Measurements from ENCODE around the gene ITGB3. TPM values are rescaled to one million over a fixed set of nuclear protein-coding genes. Genes with fewer than 3 reads are reported as not detected.

Gene ITGB3
- total RNA-seq, 1 experiment from 2014 or later = not detected

DNA sequence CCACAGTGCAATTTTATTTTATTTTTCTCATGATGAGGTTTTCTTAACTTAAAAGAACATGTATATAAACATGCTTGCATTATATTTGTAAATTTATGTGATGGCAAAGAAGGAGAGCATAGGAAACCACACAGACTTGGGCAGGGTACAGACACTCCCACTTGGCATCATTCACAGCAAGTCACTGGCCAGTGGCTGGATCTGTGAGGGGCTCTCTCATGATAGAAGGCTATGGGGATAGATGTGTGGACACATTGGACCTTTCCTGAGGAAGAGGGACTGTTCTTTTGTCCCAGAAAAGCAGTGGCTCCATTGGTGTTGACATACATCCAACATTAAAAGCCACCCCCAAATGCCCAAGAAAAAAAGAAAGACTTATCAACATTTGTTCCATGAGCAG, 57.8 kb downstream of the ITGB3 start (continued):
- TF ChIP-seq, protein P1, sequence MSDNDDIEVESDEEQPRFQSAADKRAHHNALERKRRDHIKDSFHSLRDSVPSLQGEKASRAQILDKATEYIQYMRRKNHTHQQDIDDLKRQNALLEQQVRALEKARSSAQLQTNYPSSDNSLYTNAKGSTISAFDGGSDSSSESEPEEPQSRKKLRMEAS (IDR thresholded peaks at IDR 0.05) = no peak

DNA sequence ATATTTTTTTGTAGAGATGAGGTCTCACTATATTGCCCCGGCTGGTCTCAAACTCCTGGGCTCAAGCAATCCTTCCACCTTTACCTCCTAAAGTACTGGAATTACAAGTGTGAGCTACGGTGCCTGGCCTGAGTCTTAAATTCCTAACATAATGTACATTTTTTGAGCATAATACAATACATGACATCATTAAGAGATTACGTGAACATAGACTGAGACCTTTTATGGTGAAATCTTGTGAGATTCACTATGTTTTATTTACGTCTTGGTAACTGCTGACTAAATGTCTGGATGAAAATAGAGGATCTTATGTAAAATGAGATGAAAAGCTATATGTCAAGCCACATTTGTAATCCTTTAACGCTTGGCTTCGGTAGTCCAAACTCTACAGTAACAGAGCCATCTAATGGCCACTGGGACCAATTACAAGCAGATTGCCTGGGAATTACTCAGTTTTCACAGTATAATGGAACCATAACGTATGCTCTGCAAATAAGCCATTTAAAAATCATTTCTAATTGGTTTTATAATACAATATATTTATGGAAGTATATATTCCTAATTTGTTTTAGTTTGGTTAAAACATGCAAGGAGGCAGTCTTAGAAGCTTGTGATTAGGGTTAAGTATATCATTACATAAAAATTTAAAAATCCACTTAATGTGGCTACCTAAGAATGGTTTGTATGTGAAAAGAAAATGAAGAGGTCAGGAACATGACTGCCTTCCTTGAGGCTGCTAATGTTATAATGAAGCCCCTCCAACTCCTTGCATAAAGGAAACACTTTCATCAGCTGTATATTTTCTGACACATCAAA, 62.0 kb downstream of the ITGB3 start:
- intact Hi-C loops (cut with micrococcal nuclease) = loop anchor here (1.0 to 10.0 kb wide), 5 partner anchors 86 to 374 kb away; no protein-coding TSS in a partner anchor
- peak overlapping the region; percentile 5; the same call in 1 of the 2 replicates for H3K4me2 ChIP-seq (ENCODE audit: low read length)
- TF ChIP-seq YY1 (IDR thresholded peaks at IDR 0.05; ENCODE audit: extremely low read depth, insufficient replicate concordance, low read depth, low read length) (no peak), EZH2 (IDR thresholded peaks at IDR 0.05) (no peak), POLR2A (IDR thresholded peaks at IDR 0.05; ENCODE audit: borderline replicate concordance, extremely low read depth, insufficient read depth, insufficient read length) (no peak), SRF (IDR thresholded peaks at IDR 0.05; ENCODE audit: low read depth) (no peak), ATF3 (IDR thresholded peaks at IDR 0.05) (no peak), ZNF274 (IDR thresholded peaks at IDR 0.05; ENCODE audit: low read depth, low read length) (no peak), EZH2phosphoT487 (IDR thresholded peaks at IDR 0.05; ENCODE audit: borderline replicate concordance) (no peak), ZFX (IDR thresholded peaks at IDR 0.05) (no peak), EGR1 (IDR thresholded peaks at IDR 0.05; ENCODE audit: low read depth) (peak; percentile 31; the same call in 1 of the 2 replicates), CEBPB (IDR thresholded peaks at IDR 0.05; ENCODE audit: low read depth) (no peak; the same call in 1 of the 2 replicates), POLR2AphosphoS5 (IDR thresholded peaks at IDR 0.05; ENCODE audit: low read depth, low read length) (no peak), CBX3 (IDR thresholded peaks at IDR 0.05; ENCODE audit: low read depth) (no peak), JUND (IDR thresholded peaks at IDR 0.05) (no peak), SP1 (IDR thresholded peaks at IDR 0.05; ENCODE audit: low read depth) (no peak), RAD21 (IDR thresholded peaks at IDR 0.05; ENCODE audit: low read depth) (peak; percentile 98), SIN3A (IDR thresholded peaks at IDR 0.05; ENCODE audit: low read depth) (no peak), ELF1 (IDR thresholded peaks at IDR 0.05; ENCODE audit: borderline replicate concordance, low read depth) (no peak), TCF7L2 (IDR thresholded peaks at IDR 0.05; ENCODE audit: borderline replicate concordance, extremely low read depth, insufficient read depth, insufficient read length) (no peak)
- TF ChIP-seq, protein P2, sequence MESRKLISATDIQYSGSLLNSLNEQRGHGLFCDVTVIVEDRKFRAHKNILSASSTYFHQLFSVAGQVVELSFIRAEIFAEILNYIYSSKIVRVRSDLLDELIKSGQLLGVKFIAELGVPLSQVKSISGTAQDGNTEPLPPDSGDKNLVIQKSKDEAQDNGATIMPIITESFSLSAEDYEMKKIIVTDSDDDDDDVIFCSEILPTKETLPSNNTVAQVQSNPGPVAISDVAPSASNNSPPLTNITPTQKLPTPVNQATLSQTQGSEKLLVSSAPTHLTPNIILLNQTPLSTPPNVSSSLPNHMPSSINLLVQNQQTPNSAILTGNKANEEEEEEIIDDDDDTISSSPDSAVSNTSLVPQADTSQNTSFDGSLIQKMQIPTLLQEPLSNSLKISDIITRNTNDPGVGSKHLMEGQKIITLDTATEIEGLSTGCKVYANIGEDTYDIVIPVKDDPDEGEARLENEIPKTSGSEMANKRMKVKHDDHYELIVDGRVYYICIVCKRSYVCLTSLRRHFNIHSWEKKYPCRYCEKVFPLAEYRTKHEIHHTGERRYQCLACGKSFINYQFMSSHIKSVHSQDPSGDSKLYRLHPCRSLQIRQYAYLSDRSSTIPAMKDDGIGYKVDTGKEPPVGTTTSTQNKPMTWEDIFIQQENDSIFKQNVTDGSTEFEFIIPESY (IDR thresholded peaks at IDR 0.05; ENCODE audit: extremely low read depth, insufficient replicate concordance, low read length) = no peak
- TF ChIP-seq, protein P1 (IDR thresholded peaks at IDR 0.05) = no peak

More for the DNA sequence above, 62.0 kb downstream of the ITGB3 start:
- POLR2A ChIA-PET = interaction anchor here (1.4 kb wide), 1 partner anchor 9 kb away, joined by 3 read pairs; no protein-coding TSS in a partner anchor
- Histone ChIP-seq H3K27me3 (ENCODE audit: insufficient read depth, low read length) (no peaks in the 10 kb centered on the region), H3K36me3 (ENCODE audit: control insufficient read depth in 1 of 2, insufficient read depth in 2 of 2, low read length in 2 of 2) (no peaks in the 10 kb centered on the region), H3K4me1 (ENCODE audit: control insufficient read depth in 1 of 2, insufficient read depth in 2 of 2, low read length in 2 of 2) (peaks cover 0 to 4% of the 10 kb centered on the region in 2 experiments; a peak in 1 of 4 replicates), H3K9me2 (ENCODE audit: insufficient read depth) (no peaks in the 10 kb centered on the region), H2AFZ (ENCODE audit: low read depth, low read length, poor library complexity, severe bottlenecking) (peak overlapping the region; percentile 21), H3K79me2 (ENCODE audit: insufficient read depth, low read length) (no peaks in the 10 kb centered on the region), H3K9ac (ENCODE audit: low read length) (no peak overlapping the region), H3K27ac (ENCODE audit: low read depth, low read length) (no peak overlapping the region), H3K9me3 (ENCODE audit: control insufficient read depth in 1 of 2, insufficient read depth in 1 of 2, low read depth in 1 of 2, low read length in 2 of 2) (0 out of 4 replicates have a peak, but pooled peaks cover 0 to under 1% of the 10 kb centered on the region in 2 experiments), H3K4me3 (replicated peaks in 1 of 2; ENCODE audit: low read depth in 1 of 2, low read length in 2 of 2) (no peak overlapping the region), H4K20me1 (ENCODE audit: insufficient read depth) (no peaks in the 10 kb centered on the region)
- CTCF ChIA-PET = interaction anchor here (0.7 to 2.0 kb wide), 16 partner anchors 10 to 375 kb away, joined by 3 to 19 read pairs (median 4); partner anchors contain the start of gene CDC27
- no TSS peak for BruUV-seq (replicated peaks)
- RAD21 ChIA-PET (ENCODE audit: low non-redundant PET in 1 of 2, low total read pairs in 2 of 2, uncharacterized antibody in 2 of 2, unreplicated experiment in 2 of 2) = interaction anchor here in 1 of 2 experiments (0.6 kb wide), 1 partner anchor 85 kb away, joined by 3 read pairs; no protein-coding TSS in a partner anchor
- ATAC-seq = peak; percentile 97
- DNase-seq (ENCODE audit: low read depth, low spot score) = peak; percentile 74

Measured in HCT116 (cell line).